NCI-H128 (cell line): ENCODE results near the gene NOVA2.

Experiments used
- DNase-seq: peaks from one replicate; lab custom pipeline; 2025; ENCODE audit not compliant: unreplicated experiment; lab: John Stamatoyannopoulos, UW

Gene NOVA2, protein sequence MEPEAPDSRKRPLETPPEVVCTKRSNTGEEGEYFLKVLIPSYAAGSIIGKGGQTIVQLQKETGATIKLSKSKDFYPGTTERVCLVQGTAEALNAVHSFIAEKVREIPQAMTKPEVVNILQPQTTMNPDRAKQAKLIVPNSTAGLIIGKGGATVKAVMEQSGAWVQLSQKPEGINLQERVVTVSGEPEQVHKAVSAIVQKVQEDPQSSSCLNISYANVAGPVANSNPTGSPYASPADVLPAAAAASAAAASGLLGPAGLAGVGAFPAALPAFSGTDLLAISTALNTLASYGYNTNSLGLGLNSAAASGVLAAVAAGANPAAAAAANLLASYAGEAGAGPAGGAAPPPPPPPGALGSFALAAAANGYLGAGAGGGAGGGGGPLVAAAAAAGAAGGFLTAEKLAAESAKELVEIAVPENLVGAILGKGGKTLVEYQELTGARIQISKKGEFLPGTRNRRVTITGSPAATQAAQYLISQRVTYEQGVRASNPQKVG

DNA sequence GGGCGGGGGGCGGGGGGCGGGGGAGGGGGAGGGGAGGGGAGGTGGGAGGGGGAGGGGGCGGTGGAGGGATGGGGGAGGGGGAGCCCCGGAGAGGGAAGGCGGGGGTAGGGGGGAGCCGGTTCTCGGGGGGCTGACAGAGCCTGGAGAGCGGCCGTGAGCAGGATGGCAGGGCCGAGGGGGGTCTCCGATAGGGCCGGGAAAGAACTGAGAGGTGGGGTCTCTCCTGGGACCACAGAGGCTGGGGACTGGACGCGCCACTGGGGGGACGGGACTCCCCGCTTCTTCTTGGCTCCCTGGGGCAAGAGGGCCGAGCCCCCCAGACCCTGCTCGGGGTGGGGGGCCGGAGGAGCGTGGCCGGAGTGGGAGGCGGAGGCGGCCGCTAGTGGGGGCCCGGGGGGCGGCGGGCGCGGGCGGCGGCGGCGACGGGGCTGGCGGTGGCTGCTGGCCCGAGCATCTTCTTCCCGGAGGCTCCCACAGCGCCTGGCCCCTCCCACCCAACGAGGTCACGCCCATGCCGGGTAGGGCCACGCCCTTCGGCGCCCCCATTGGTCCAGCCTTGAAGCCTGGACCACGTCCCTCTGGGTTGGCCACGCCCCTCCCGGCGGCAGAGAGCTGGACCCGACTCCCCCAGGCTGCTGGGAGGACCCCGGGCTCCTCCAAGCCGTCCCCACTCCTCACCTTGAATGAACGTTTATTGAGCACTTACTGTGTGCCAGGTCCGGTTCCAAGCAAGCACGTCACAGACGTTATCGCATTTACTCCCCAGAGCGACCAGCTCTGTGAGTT is at the start of gene NOVA2:
Gene NOVA2, minus strand, starts transcription at position 313 of the 786 bp plus-strand sequence. CDS start 514 bp downstream, outside the sequence.
- peak; percentile 79 for DNase-seq

DNA sequence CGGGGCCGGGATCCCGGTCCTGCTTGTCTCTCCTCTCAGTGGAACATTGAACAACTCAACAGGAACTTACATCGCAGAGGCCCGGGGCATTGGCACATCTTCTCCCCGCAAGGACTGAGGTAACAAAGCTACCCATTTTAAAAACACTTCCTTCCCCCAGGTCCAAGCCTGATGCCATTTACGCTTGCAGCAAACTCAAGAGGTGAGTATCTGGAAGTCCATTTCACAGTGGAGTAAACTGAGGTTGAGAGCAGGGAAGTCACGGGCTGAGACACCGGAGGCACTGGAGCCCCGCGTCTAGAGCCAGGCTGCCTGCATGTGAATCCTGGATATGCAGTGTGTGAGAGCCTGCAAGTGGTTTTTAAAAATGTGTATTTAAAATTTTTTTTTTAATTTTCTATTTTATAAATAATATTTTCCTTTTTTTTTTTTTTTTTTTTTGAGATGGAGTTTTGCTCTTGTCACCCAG is 49.7 kb upstream of the NOVA2 start:
- no peak for DNase-seq

DNA sequence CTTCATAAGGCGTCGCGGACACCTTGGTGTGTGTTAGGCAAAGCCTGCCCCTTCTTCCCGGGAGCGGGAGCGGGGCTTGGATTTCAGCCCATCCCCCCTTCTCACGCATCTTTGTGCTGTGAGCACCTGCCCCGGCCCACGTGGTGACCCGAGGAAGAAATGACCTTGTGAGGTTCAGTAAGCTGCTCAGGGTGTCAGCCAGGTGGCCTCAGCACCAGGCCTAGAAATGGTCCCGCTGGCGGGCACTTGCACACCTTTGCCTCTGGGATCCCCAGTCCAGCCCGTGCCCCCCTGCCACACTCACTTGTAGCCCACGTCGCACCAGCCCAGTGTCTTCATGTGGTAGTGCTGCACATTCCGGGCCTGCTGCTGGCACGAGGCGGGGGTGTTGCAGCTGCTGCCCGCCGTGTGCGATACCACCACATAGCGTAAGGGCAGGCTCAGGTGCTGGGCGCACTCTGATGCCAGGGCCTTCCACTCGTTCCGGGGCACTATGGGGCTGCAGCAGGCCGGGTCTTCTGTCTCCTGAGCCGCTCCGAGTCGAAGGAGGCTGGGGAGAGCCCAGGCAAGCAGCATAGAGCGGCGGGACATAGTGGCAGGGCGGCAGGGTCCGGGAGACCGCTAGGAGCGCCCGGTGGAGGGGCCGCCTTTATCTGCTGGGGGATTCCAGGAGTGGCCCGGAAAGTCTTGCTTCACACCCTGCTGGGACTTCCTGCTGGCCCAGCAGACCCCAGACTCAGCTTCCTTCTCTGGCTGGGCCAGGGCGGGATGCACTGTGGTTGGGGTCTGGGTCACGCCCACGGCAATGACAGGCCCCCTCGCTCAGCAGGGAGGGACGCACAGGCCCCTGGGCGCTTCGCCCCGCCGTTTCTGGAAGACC is 49.0 kb upstream of the NOVA2 start, which contains the start of gene PGLYRP1:
Gene PGLYRP1, minus strand, starts transcription at position 623 of the 880 bp plus-strand sequence. Its CDS starts 32 bp downstream, at position 591.
- DNase-seq = no peak

DNA sequence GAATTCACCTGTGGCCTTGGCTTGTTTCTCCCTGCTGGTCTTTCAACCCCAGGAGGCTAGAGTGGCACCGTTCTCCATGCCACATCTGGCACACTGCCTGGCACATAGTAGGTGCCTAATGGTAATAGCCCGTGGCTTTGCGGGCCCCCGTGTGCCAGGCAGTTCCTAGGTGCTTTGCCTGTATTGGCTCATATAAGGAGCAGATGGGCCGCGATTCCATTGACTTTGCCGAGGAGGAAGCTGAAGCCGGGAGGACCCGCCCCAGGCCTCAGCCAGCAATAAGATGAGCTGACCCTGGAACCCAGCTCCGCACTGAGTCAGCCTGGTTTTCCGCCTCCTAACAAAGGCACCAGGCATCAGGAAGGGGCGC is 48.4 kb upstream of the NOVA2 start:
- no peak for DNase-seq

- no peak for DNase-seq
Observed at GRCh38 chr19:46021531-46022041, 47.9 kb upstream of the NOVA2 start.

DNA sequence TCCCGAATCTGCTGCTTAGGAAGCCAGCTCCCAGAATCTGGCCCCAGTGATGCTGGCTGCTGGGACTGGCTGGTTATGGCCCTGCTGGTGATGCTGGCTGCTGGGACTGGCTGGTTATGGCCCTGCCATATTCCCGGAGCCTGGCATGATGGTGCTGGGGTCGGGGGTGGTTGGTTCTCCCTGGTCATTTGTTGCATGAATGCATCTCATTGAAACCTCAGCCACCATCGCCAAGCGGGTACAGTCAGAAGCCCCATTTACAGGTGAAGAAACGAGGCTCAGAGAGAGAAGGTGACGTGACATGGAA is 47.1 kb upstream of the NOVA2 start:
- no peak for DNase-seq

- DNase-seq = no peak
Observed at GRCh38 chr19:46019270-46019669, 45.6 kb upstream of the NOVA2 start.

- no peak for DNase-seq
Observed at GRCh38 chr19:46018729-46019251, 45.1 kb upstream of the NOVA2 start.

GRCh38 chr19:46017874-46018675 is 44.4 kb upstream of the NOVA2 start:
- DNase-seq = no peak

DNA sequence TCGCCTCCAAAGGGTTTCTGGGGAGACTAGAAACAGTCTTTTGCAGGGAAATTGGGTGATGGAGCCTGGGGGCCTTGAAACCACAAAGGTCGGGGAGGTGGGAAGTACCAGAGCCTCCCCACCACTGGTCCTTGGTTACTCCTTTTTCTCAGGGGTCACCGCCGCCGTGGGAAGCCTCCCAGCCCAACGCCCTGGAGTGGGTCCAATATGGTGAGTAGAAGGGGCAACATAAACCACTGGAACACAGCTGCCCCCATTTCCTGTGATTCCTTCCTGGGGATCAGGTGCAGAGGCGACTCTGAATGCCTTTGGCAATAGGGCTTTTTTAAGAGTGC is 43.4 kb upstream of the NOVA2 start:
- DNase-seq = no peak

DNA sequence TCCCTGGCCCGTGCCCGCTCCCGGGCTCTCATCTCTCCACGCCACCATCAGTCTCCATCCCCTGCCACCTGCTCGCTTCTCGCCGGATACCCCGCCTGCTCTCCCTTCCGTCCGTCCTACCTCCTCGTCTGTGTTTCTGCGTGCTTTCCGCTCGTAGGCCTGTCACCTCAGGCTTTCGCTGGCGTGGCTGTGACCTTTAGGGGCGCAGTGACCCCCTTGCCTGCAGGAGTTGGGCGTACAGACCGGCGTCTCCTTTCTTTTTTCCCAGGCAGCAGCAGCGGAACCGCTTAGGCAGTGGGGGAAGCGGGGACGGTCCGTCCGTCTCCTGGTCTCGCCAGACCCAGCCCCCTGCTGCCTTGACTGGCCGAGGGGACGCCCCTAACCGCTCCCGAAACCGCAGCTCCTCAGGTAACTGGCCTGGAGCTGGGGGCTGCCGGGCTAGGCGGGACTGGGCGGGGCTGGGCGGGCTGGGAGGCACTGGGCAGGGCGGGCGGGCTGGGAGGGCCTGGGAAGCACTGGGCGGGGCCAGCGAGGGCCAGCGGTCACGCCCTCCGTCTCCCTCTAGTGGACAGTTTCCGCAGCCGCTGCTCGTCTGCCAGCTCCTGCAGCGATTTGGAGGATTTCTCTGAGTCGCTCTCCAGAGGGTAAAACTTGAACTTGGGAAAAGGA is 42.9 kb upstream of the NOVA2 start:
- peak; percentile 68 for DNase-seq

GRCh38 chr19:46015687-46016425 is 42.2 kb upstream of the NOVA2 start:
- no peak for DNase-seq

GRCh38 chr19:46014941-46015686 is 41.4 kb upstream of the NOVA2 start:
- DNase-seq = peak; percentile 52

- DNase-seq = no peak
Observed at GRCh38 chr19:46014534-46014933, 40.9 kb upstream of the NOVA2 start.

GRCh38 chr19:46009530-46010510 is 36.2 kb upstream of the NOVA2 start:
- DNase-seq = peak; percentile 28

DNA sequence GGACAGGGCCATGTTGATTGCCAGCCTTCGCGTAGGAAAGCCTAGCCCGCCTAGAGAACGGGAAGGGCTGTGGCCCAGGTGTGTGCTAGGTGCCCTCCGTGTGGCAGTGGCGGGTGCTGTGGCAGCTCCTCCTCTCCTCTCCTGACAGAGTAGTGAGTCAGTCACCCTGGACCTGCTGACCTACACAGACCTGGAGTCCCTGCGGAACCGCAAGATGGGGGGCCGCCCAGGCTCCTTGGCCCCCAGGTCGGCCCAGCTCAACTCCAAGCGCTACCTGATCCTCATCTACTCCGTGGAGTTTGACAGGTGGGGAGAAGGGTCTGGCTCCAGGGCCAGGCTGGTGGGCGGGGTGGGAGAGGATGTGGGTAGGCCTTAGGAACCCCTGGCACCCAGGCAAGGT is 32.7 kb upstream of the NOVA2 start:
- DNase-seq = no peak
